ENCODE measurements around the gene STARD7.

The STARD7 gene

GRCh38 chr2:96135621-96136020 lies 73.0 kb downstream of the STARD7 start:
- Histone ChIP-seq H3K9me3 (ENCODE audit: low read depth, low read length) (no peaks in the 10 kb centered on the region), H3K36me3 (ENCODE audit: insufficient read depth, low read length) (no peaks in the 10 kb centered on the region), H3K4me3 (no peak overlapping the region), H3K9ac (ENCODE audit: insufficient read length) (no peak overlapping the region), H3K27ac (no peak overlapping the region)
- DNase-seq (ENCODE audit: low read depth, low spot score) = no peak
- TF ChIP-seq FOXP2 (optimal IDR thresholded peaks at IDR 0.05; ENCODE audit: control extremely low read depth, extremely low read length, insufficient read depth) = no peak

- Histone ChIP-seq H3K9me3 (ENCODE audit: low read depth, low read length) (no peaks in the 10 kb centered on the region), H3K9ac (ENCODE audit: insufficient read length) (no peak overlapping the region), H3K27ac (no peak overlapping the region), H3K4me3 (no peak overlapping the region), H3K36me3 (ENCODE audit: insufficient read depth, low read length) (no peaks in the 10 kb centered on the region)
- TF ChIP-seq POLR2AphosphoS5 (IDR thresholded peaks at IDR 0.05; ENCODE audit: borderline replicate concordance, low read depth, low read length) (no peak), FOXP2 (optimal IDR thresholded peaks at IDR 0.05; ENCODE audit: control extremely low read depth, extremely low read length, insufficient read depth) (no peak), EZH2 (IDR thresholded peaks at IDR 0.05) (no peak)
- DNase-seq (ENCODE audit: low read depth, low spot score) = no peak
These were observed 73.5 kb downstream of the STARD7 start for GRCh38 chr2:96135171-96135570.

All from SK-N-MC (cell line).